Renal cortex interstitium (tissue), 11 donors: ENCODE measurements around the gene MMP1. TPM values are rescaled to one million over a fixed set of nuclear protein-coding genes. Genes with fewer than 3 reads are reported as not detected.
"Not testable (repeated sequence)": the region's sequence is repeated elsewhere in the genome, so short reads cannot be mapped to it uniquely, and the experiment has no call there.

Source experiments
- DNase-seq, 11 donors: peaks; one replicate each; pipeline ENCODE4 v3.0.0-alpha.2; 2013; ENCODE audit warnings: low read depth in 9 of 11, low spot score in 4 of 11; ENCODE audit errors: extremely low read depth in 1 of 11
- polyA plus RNA-seq, 3 donors: library from polyadenylated mRNA; unstranded; fragments of 120-200 nt; gene quantifications; one replicate each; pipeline ENCODE4 v1.2.1, GENCODE V29; 2013; ENCODE audit not compliant: insufficient read length in 3 of 3

MMP1 gene
- polyA plus RNA-seq, 3 donors = 0.17 to 0.48 TPM; not detected in 1

GRCh38 chr11:102771351-102771750 is 26.6 kb downstream of the MMP1 start:
- no peak for DNase-seq

GRCh38 chr11:102770191-102770590 is 27.8 kb downstream of the MMP1 start:
- DNase-seq = no peak

GRCh38 chr11:102767800-102768199 is 30.2 kb downstream of the MMP1 start:
- no peak for DNase-seq

GRCh38 chr11:102763440-102763839 is 34.5 kb downstream of the MMP1 start:
- DNase-seq = no peak

- DNase-seq = no peak
These were observed 35.6 kb downstream of the MMP1 start for GRCh38 chr11:102762361-102762767.

GRCh38 chr11:102761646-102762238 is 36.2 kb downstream of the MMP1 start:
- DNase-seq = no peak

- DNase-seq = no peak
These were observed 37.5 kb downstream of the MMP1 start for GRCh38 chr11:102760344-102761035.

- no peak for DNase-seq
These were observed 40.0 kb downstream of the MMP1 start for GRCh38 chr11:102757823-102758549.

GRCh38 chr11:102753267-102753666 is 44.7 kb downstream of the MMP1 start:
- no peak for DNase-seq

GRCh38 chr11:102751673-102752072 is 46.3 kb downstream of the MMP1 start:
- no peak for DNase-seq

- no peak for DNase-seq
These were observed 48.7 kb downstream of the MMP1 start for GRCh38 chr11:102749101-102749722.

- DNase-seq = not testable (repeated sequence)
These were observed 51.0 kb downstream of the MMP1 start for GRCh38 chr11:102746746-102747578.

Other genes starting within 250 kb of the MMP1 start
- gene MMP20, start 172.8 kb downstream of the MMP1 start, polyA plus RNA-seq = not detected
- gene MMP27, start 92.4 kb downstream of the MMP1 start, polyA plus RNA-seq = not detected
- under 1 TPM in 1 of 3 donors, not detected in 2; 0.06 TPM for gene MMP8, start 73.2 kb downstream of the MMP1 start, polyA plus RNA-seq
- not detected for gene MMP10, start 17.5 kb downstream of the MMP1 start, polyA plus RNA-seq
- gene MMP3, start 45.4 kb upstream of the MMP1 start, polyA plus RNA-seq = under 1 TPM in 2 of 3 donors, not detected in 1; 0.13 to 0.36 TPM
- 1 to 10 TPM; 1.9 to 4.8 (median 4.2) TPM for gene MMP12, start 76.8 kb upstream of the MMP1 start, polyA plus RNA-seq
- gene MMP13, start 157.6 kb upstream of the MMP1 start, polyA plus RNA-seq = under 1 TPM in 1 of 3 donors, not detected in 2; 0.09 TPM